Astrocyte (in vitro differentiated cells and primary cell): Measurements from ENCODE around the gene FHOD1. TPM values are rescaled to one million over a fixed set of nuclear protein-coding genes. Genes with fewer than 3 reads are reported as not detected.

Experiments
- DNase-seq: peaks from one replicate; pipeline ENCODE4 v3.0.0-alpha.2; 2010; ENCODE audit warnings: low read depth
- FAIRE-seq: peaks from 2 replicates; lab custom pipeline; 2011; peaks lifted over from hg19 to GRCh38; lab: Jason Lieb, UNC
- H2AFZ ChIP-seq: 2 replicates; pipeline ENCODE4 v1.6.0; 2012; ENCODE audit warnings: low read depth, low read length, inconsistent platforms
- H3K27ac ChIP-seq: 2 replicates; pipeline ENCODE4 v1.5.1; 2011; ENCODE audit warnings: low read depth, low read length, inconsistent platforms
- H3K27me3 ChIP-seq: 2 replicates; pipeline ENCODE4 v1.6.0; 2011; ENCODE audit warnings: low read length, inconsistent platforms; ENCODE audit not compliant: insufficient read depth
- H3K36me3 ChIP-seq: 2 replicates; pipeline ENCODE4 v1.5.1; 2011; ENCODE audit warnings: low read length, inconsistent platforms; ENCODE audit not compliant: insufficient read depth
- H3K4me1 ChIP-seq: 2 replicates; pipeline ENCODE4 v1.5.1; 2011; ENCODE audit warnings: low read length, inconsistent platforms; ENCODE audit not compliant: insufficient read depth
- H3K4me2 ChIP-seq: 2 replicates; pipeline ENCODE4 v1.6.0; 2012; ENCODE audit warnings: low read length, inconsistent platforms
- H3K4me3 ChIP-seq: 2 replicates; pipeline ENCODE4 v1.5.1; 2011; ENCODE audit warnings: low read depth, mild to moderate bottlenecking, low read length, inconsistent platforms; ENCODE audit not compliant: insufficient read depth
- H3K79me2 ChIP-seq: 2 replicates; pipeline ENCODE4 v1.6.0; 2012; ENCODE audit warnings: mild to moderate bottlenecking, low read length, inconsistent platforms; ENCODE audit not compliant: insufficient read depth
- H3K9ac ChIP-seq: 2 replicates; pipeline ENCODE4 v1.6.0; 2012; ENCODE audit warnings: mild to moderate bottlenecking, low read length, inconsistent platforms
- H3K9me3 ChIP-seq: 2 replicates; pipeline ENCODE4 v1.5.1; 2012; ENCODE audit warnings: low read depth, mild to moderate bottlenecking, low read length, inconsistent platforms; ENCODE audit not compliant: insufficient read depth
- H4K20me1 ChIP-seq: 2 replicates; pipeline ENCODE4 v1.6.0; 2012; ENCODE audit warnings: low read length, inconsistent platforms; ENCODE audit not compliant: insufficient read depth
- H3K27ac Mint-ChIP-seq: one replicate; pipeline ENCODE4 v1.8.0; 2021; ENCODE audit warnings: mild to moderate bottlenecking, mixed read lengths; ENCODE audit not compliant: unreplicated experiment
- H3K27me3 Mint-ChIP-seq: one replicate; pipeline ENCODE4 v1.8.0; 2021; ENCODE audit warnings: low read depth, mixed read lengths; ENCODE audit not compliant: unreplicated experiment
- H3K36me3 Mint-ChIP-seq: one replicate; pipeline ENCODE4 v1.8.0; 2021; ENCODE audit warnings: low read depth, mixed read lengths; ENCODE audit not compliant: unreplicated experiment
- H3K4me1 Mint-ChIP-seq: one replicate; pipeline ENCODE4 v1.8.0; 2021; ENCODE audit warnings: low read depth, mixed read lengths; ENCODE audit not compliant: unreplicated experiment
- H3K4me3 Mint-ChIP-seq: one replicate; pipeline ENCODE4 v1.8.0; 2021; ENCODE audit warnings: mild to moderate bottlenecking, moderate library complexity, mixed read lengths; ENCODE audit not compliant: unreplicated experiment
- H3K9me3 Mint-ChIP-seq: one replicate; pipeline ENCODE4 v1.8.0; 2021; ENCODE audit warnings: mild to moderate bottlenecking, mixed read lengths; ENCODE audit not compliant: unreplicated experiment
- CTCF ChIP-seq: IDR thresholded peaks from 2 replicates; pipeline ENCODE4 v1.5.1; 2011; ENCODE audit warnings: low read depth, mild to moderate bottlenecking, inconsistent platforms, low read length, moderate library complexity; ENCODE audit not compliant: insufficient read depth
- EZH2 ChIP-seq: IDR thresholded peaks from 2 replicates; pipeline ENCODE4 v1.6.1; 2012; ENCODE audit warnings: mild to moderate bottlenecking, low read length, inconsistent platforms; ENCODE audit not compliant: insufficient read depth
- total RNA-seq: library from RNA; stranded (reverse); gene quantifications from 2 replicates; pipeline ENCODE4 v1.2.1, GENCODE V29; 2021

Gene FHOD1
- total RNA-seq, 1 donor from 2014 or later = 38.1 TPM

DNA sequence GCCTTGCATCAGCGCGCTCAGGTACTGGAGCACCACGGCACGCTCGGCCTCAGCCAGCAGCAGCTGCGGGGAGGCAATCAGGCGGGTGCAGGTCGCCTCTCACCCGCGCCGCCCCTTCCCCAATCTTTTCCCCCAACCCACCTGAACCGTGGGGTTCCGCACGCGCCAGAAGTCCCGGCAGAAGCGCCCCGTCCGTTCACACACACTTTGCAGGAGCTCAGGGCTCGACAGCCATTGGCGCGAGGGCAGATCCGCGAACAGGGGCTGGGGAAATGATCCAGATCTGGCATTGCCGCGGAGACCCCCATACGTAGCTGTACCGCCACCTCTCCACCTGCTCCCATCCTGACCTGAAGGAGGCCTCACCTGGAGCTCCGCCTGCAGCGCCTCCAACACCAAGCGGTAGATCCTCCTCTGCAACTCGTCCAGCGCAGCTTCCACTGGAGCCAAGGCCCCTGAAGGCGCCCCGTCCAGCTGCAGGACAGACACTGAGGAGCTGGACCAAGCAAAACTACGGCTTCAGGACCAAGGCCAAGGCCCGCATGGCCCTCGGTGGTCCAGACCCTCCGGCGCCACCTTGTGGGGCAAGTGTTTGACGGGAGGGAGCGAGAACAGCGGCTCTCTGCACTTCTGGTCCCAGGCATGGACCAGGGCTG, 62.2 kb downstream of the FHOD1 start:
- peaks cover 41% of the 10 kb centered on the region for H4K20me1 ChIP-seq
- no peak overlapping the region for H2AFZ ChIP-seq
- no peak overlapping the region for H3K9ac ChIP-seq
- peak; percentile 42 for TF ChIP-seq EZH2
- peak; percentile 77 for TF ChIP-seq CTCF
- peaks cover 33% of the 10 kb centered on the region for H3K4me1 ChIP-seq
- peaks cover 21% of the 10 kb centered on the region for H3K79me2 ChIP-seq
- H3K4me1 Mint-ChIP-seq = peaks cover 15% of the 10 kb centered on the region
- no peak overlapping the region for H3K27ac Mint-ChIP-seq
- FAIRE-seq (no peak), DNase-seq (peak; percentile 72)
- H3K4me3 ChIP-seq = no peak overlapping the region
- H3K27me3 ChIP-seq = no peaks in the 10 kb centered on the region
- peak overlapping the region; percentile 79 for H3K4me3 Mint-ChIP-seq
- H3K27ac ChIP-seq = no peak overlapping the region
- no peaks in the 10 kb centered on the region for H3K27me3 Mint-ChIP-seq
- H3K36me3 Mint-ChIP-seq = peaks cover 1% of the 10 kb centered on the region
- H3K9me3 ChIP-seq = no peaks in the 10 kb centered on the region
- H3K36me3 ChIP-seq = no peaks in the 10 kb centered on the region
- no peaks in the 10 kb centered on the region for H3K9me3 Mint-ChIP-seq
- peak overlapping the region; percentile 91 for H3K4me2 ChIP-seq

- Histone ChIP-seq H3K79me2 (peaks cover 23% of the 10 kb centered on the region), H3K36me3 (no peaks in the 10 kb centered on the region), H3K9ac (peak overlapping the region; percentile 90), H2AFZ (peak overlapping the region; percentile 94), H3K4me1 (peaks cover 33% of the 10 kb centered on the region), H3K4me2 (peak overlapping the region; percentile 91), H4K20me1 (peaks cover 46% of the 10 kb centered on the region), H3K9me3 (no peaks in the 10 kb centered on the region), H3K27ac (no peak overlapping the region), H3K27me3 (no peaks in the 10 kb centered on the region), H3K4me3 (peak overlapping the region; percentile 70)
- FAIRE-seq = no peak
- peaks cover 15% of the 10 kb centered on the region for H3K4me1 Mint-ChIP-seq
- H3K9me3 Mint-ChIP-seq = no peaks in the 10 kb centered on the region
- H3K4me3 Mint-ChIP-seq = peak overlapping the region; percentile 79
- no peaks in the 10 kb centered on the region for H3K27me3 Mint-ChIP-seq
- H3K27ac Mint-ChIP-seq = no peak overlapping the region
- TF ChIP-seq EZH2 (peak; percentile 49), CTCF (no peak)
- no peak for DNase-seq
- H3K36me3 Mint-ChIP-seq = peaks cover 1% of the 10 kb centered on the region
Observed at GRCh38 chr16:67184453-67184994, 62.8 kb downstream of the FHOD1 start.
